NCI-H1694 (cell line): ENCODE measurements around the gene MEIOB.
"Not testable (repeated sequence)": the region's sequence is repeated elsewhere in the genome, so short reads cannot be mapped to it uniquely, and the experiment has no call there.

Experiments
- DNase-seq: peaks from one replicate; lab custom pipeline; 2025; lab: John Stamatoyannopoulos, UW

Gene MEIOB

GRCh38 chr16:1810106-1810505 is 61.9 kb downstream of the MEIOB start:
- DNase-seq, result no peak

GRCh38 chr16:1809281-1809801 is 62.6 kb downstream of the MEIOB start:
- no peak for DNase-seq

GRCh38 chr16:1808691-1809090 is 63.3 kb downstream of the MEIOB start:
- no peak for DNase-seq

- DNase-seq, result no peak
Measured at GRCh38 chr16:1807626-1808025, 64.3 kb downstream of the MEIOB start.

- no peak for DNase-seq
Measured at GRCh38 chr16:1800701-1801100, 71.3 kb downstream of the MEIOB start.

GRCh38 chr16:1799263-1799662 is 72.7 kb downstream of the MEIOB start:
- not testable (repeated sequence) for DNase-seq

- no peak for DNase-seq
Measured at GRCh38 chr16:1794908-1795666, 76.9 kb downstream of the MEIOB start.

- no peak for DNase-seq
Measured at GRCh38 chr16:1794221-1794871, 77.6 kb downstream of the MEIOB start.

GRCh38 chr16:1793578-1794220 is 78.3 kb downstream of the MEIOB start, which contains the start of gene IGFALS:
Gene IGFALS (minus strand): TSS chr16:1793705. CDS start chr16:1793652, 53 bp downstream.
- no peak for DNase-seq

- no peak for DNase-seq
Measured at GRCh38 chr16:1792836-1793577, 79.0 kb downstream of the MEIOB start.

- DNase-seq, result no peak
Measured at GRCh38 chr16:1791943-1792812, 79.8 kb downstream of the MEIOB start.

GRCh38 chr16:1791256-1791942 is 80.6 kb downstream of the MEIOB start:
- no peak for DNase-seq

GRCh38 chr16:1790611-1791255 is 81.2 kb downstream of the MEIOB start:
- DNase-seq, result no peak

- DNase-seq, result no peak
Measured at GRCh38 chr16:1790261-1790610, 81.7 kb downstream of the MEIOB start.

GRCh38 chr16:1789643-1790045 is 82.3 kb downstream of the MEIOB start:
- DNase-seq, result no peak

GRCh38 chr16:1788708-1789100 is 83.3 kb downstream of the MEIOB start:
- DNase-seq, result no peak

- DNase-seq, result no peak
Measured at GRCh38 chr16:1788095-1788707, 83.8 kb downstream of the MEIOB start.

GRCh38 chr16:1787322-1788094 is 84.5 kb downstream of the MEIOB start:
- no peak for DNase-seq

GRCh38 chr16:1787056-1787321 is 85.0 kb downstream of the MEIOB start:
- DNase-seq, result no peak
